OCI-LY7 (cell line): Measurements from ENCODE around the gene MEF2D. TPM values are rescaled to one million over a fixed set of nuclear protein-coding genes. Genes with fewer than 3 reads are reported as not detected.

Experiments used
- BruUV-seq: library from RNA; stranded (reverse); fragments of 400-500 nt; replicated peaks from 2 replicates; lab custom pipeline; 2021; lab: Mats Ljungman, UMichigan
- CTCF ChIA-PET: fragments of 300-600 bp; sonication (Branson Sonifier 250); formaldehyde crosslinking; loops from one replicate; lab custom pipeline; 2022; ENCODE audit warnings: antibody characterized with exemption; ENCODE audit not compliant: unreplicated experiment; lab: Charles Lee
- POLR2A ChIA-PET: fragments of 300-600 bp; sonication (Branson Sonifier 250); formaldehyde crosslinking; loops from one replicate; lab custom pipeline; 2022; ENCODE audit warnings: antibody characterized with exemption; lab: Charles Lee
- DNase-seq: peaks from one replicate; pipeline ENCODE4 v3.0.0-alpha.2; 2015; ENCODE audit warnings: low spot score
- H2AFZ ChIP-seq: fragments of 200-600 bp; sonication (generic), shearing (Covaris generic); 2 replicates; pipeline ENCODE4 v1.6.1; 2014; ENCODE audit warnings: mild to moderate bottlenecking, antibody characterized with exemption, low read length, moderate library complexity
- H3K27ac ChIP-seq: fragments of 200-600 bp; sonication (generic); 2 replicates; pipeline ENCODE4 v1.5.1; 2014; ENCODE audit warnings: mixed run types, low read depth, mild to moderate bottlenecking, moderate library complexity, low read length, inconsistent platforms; ENCODE audit not compliant: poor library complexity, severe bottlenecking
- H3K36me3 ChIP-seq: fragments of 200-600 bp; sonication (generic); 2 replicates; pipeline ENCODE4 v1.6.1; 2014; ENCODE audit warnings: mild to moderate bottlenecking, antibody characterized with exemption, low read length, moderate library complexity, mixed read lengths; ENCODE audit not compliant: insufficient read depth
- H3K4me1 ChIP-seq: fragments of 200-600 bp; sonication (generic); 2 replicates; pipeline ENCODE4 v1.5.1; 2014; ENCODE audit warnings: mild to moderate bottlenecking, low read length; ENCODE audit not compliant: insufficient read depth, poor library complexity, severe bottlenecking
- H3K4me2 ChIP-seq: fragments of 200-600 bp; sonication (generic); 2 replicates; pipeline ENCODE4 v1.6.1; 2014; ENCODE audit warnings: mild to moderate bottlenecking, low read length
- H3K4me3 ChIP-seq: fragments of 200-600 bp; sonication (generic); 2 replicates; pipeline ENCODE4 v1.5.1; 2014; ENCODE audit warnings: mild to moderate bottlenecking, low read depth, low read length; ENCODE audit not compliant: poor library complexity, severe bottlenecking
- H3K79me2 ChIP-seq: fragments of 200-600 bp; sonication (generic); 2 replicates; pipeline ENCODE4 v1.6.1; 2016; ENCODE audit warnings: low read depth, mild to moderate bottlenecking, low read length, moderate library complexity, mixed read lengths; ENCODE audit not compliant: insufficient read depth
- H3K9me2 ChIP-seq: fragments of 200-600 bp; sonication (generic); 2 replicates; pipeline ENCODE4 v1.6.1; 2016; ENCODE audit warnings: mild to moderate bottlenecking, low read length, mixed read lengths; ENCODE audit not compliant: insufficient read depth
- H3K9me3 ChIP-seq: fragments of 200-600 bp; sonication (generic); 2 replicates; pipeline ENCODE4 v1.6.1; 2014; ENCODE audit warnings: mild to moderate bottlenecking, mixed run types, low read length, mixed read lengths
- H4K20me1 ChIP-seq: fragments of 200-600 bp; sonication (generic); 2 replicates; pipeline ENCODE4 v1.6.1; 2014; ENCODE audit warnings: mild to moderate bottlenecking, antibody characterized with exemption, low read length, moderate library complexity, mixed read lengths; ENCODE audit not compliant: insufficient read depth
- EZH2phosphoT487 ChIP-seq: fragments of 200-600 bp; sonication (generic); IDR thresholded peaks from 2 replicates; pipeline ENCODE4 v1.6.1; 2018; ENCODE audit warnings: low read depth, borderline replicate concordance, mild to moderate bottlenecking, mixed run types, antibody characterized with exemption, low read length, moderate library complexity, mixed read lengths
- intact Hi-C: fragments of 100-400 bp; cut with micrococcal nuclease; formaldehyde crosslinking; loops from one replicate; pipeline ENCODE4 v1.10.0; 2022; ENCODE audit not compliant: unreplicated experiment
- total RNA-seq, 2 experiments: library from RNA; depleted of rRNA in 1 of 2; stranded (reverse); fragments of >200 nt in 1 of 2; shearing (Covaris generic) in 1 of 2; gene quantifications; 2 replicates each; pipeline ENCODE4 v1.2.3, GENCODE V29; 2014 to 2022
- TF ChIP-seq, protein P1 (sequence below): fragments of 200-600 bp; sonication (generic); conservative IDR thresholded peaks from 2 replicates; pipeline ENCODE4 v1.5.1; 2014; ENCODE audit warnings: mild to moderate bottlenecking, antibody characterized with exemption, low read length, moderate library complexity, mixed read lengths

Gene MEF2D
- total RNA-seq, 2 experiments from 2014 or later = 42.7 to 92.3 TPM

DNA sequence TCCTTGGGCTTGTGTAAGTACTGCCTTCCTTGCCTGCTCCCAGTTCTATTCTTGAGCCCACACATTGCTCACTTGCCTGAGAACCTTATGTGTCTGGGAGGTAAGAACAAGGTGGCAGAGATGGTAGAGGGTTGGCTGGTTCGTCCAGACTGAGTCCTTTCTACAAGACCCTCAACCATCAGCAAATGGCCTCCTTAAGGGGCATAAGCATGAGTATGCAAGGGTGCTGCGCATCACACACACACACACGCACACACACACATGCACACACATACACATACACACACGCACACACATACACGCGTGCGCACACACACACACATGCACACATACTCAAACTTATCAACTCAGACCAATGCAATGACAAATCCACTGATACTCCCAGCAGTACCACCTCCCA lies 74.6 kb downstream of the MEF2D start:
- H3K4me1 ChIP-seq = peaks cover 10% of the 10 kb centered on the region
- CTCF ChIA-PET = interaction anchor here (0.6 kb wide), 1 partner anchor 20 kb away, joined by 3 read pairs; no protein-coding TSS in a partner anchor
- no peaks in the 10 kb centered on the region for H4K20me1 ChIP-seq
- POLR2A ChIA-PET = interaction anchor here (0.5 kb wide), 1 partner anchor 31 kb away, joined by 3 read pairs; no protein-coding TSS in a partner anchor
- no peak overlapping the region for H3K27ac ChIP-seq
- no peaks in the 10 kb centered on the region for H3K9me2 ChIP-seq
- DNase-seq = no peak
- no peak overlapping the region for H3K4me3 ChIP-seq
- H2AFZ ChIP-seq = no peak overlapping the region
- no TSS peak for BruUV-seq
- H3K79me2 ChIP-seq = no peaks in the 10 kb centered on the region
- H3K9me3 ChIP-seq = no peaks in the 10 kb centered on the region
- TF ChIP-seq, protein P1, sequence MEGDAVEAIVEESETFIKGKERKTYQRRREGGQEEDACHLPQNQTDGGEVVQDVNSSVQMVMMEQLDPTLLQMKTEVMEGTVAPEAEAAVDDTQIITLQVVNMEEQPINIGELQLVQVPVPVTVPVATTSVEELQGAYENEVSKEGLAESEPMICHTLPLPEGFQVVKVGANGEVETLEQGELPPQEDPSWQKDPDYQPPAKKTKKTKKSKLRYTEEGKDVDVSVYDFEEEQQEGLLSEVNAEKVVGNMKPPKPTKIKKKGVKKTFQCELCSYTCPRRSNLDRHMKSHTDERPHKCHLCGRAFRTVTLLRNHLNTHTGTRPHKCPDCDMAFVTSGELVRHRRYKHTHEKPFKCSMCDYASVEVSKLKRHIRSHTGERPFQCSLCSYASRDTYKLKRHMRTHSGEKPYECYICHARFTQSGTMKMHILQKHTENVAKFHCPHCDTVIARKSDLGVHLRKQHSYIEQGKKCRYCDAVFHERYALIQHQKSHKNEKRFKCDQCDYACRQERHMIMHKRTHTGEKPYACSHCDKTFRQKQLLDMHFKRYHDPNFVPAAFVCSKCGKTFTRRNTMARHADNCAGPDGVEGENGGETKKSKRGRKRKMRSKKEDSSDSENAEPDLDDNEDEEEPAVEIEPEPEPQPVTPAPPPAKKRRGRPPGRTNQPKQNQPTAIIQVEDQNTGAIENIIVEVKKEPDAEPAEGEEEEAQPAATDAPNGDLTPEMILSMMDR = no peak
- TF ChIP-seq EZH2phosphoT487 = no peak
- no peaks in the 10 kb centered on the region for H3K36me3 ChIP-seq
- no peak overlapping the region for H3K4me2 ChIP-seq
- intact Hi-C loops = no loop called here

DNA sequence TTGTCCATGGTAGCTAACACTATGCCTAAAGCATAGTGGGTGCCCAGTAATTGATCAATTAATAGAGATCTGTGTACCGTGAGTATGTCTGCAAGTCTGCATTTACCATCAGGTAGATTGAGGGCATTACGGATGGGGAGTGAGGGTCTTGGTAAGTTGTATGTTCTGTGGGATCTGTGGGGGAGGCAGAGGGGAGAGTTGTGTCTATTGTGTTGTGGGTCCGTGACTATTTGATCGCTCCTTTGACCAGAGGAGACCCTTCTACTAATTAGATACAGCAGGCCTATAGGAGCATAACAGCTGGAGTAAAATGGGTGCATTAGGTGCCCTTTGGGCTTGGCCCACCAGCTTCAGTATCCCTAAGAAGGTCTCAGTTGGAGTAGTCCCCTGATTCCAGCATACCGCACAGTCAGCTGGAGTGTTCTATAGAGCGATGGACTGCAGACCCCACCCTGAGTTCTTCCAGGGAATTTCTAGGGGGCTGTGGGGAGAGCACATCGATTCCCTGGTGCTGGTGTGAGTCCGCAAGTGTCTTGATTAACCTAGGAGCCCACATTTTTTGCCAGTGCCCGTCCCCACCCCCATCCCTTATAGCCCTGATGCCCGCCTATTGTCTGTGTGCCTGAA lies 75.7 kb downstream of the MEF2D start:
- DNase-seq = no peak
- no peaks in the 10 kb centered on the region for H3K9me3 ChIP-seq
- no peaks in the 10 kb centered on the region for H3K9me2 ChIP-seq
- ChIA-PET CTCF (no interaction called here), POLR2A (interaction anchor here (0.5 to 0.6 kb wide), 2 partner anchors 271 to 334 kb away, joined by 3 read pairs; no protein-coding TSS in a partner anchor)
- BruUV-seq = no TSS peak
- intact Hi-C loops = no loop called here
- TF ChIP-seq, protein P1 = no peak
- TF ChIP-seq EZH2phosphoT487 = no peak
- peaks cover 16% of the 10 kb centered on the region for H3K4me1 ChIP-seq
- no peak overlapping the region for H3K4me2 ChIP-seq
- H3K79me2 ChIP-seq = no peaks in the 10 kb centered on the region
- H3K27ac ChIP-seq = no peak overlapping the region
- no peaks in the 10 kb centered on the region for H4K20me1 ChIP-seq
- no peaks in the 10 kb centered on the region for H3K36me3 ChIP-seq
- no peak overlapping the region for H3K4me3 ChIP-seq
- H2AFZ ChIP-seq = no peak overlapping the region
